PC-9 (cell line): ENCODE results near the gene IFT22.
"Not testable (repeated sequence)": the region's sequence is repeated elsewhere in the genome, so short reads cannot be mapped to it uniquely, and the experiment has no call there.

Experiments used
- EZH2 ChIP-seq: fragments of 200-600 bp; sonication (generic); IDR thresholded peaks from 2 replicates; pipeline ENCODE4 v1.8.0; 2017; ENCODE audit warnings: antibody characterized with exemption, low read depth
- TF ChIP-seq, protein P1 (sequence below): fragments of 200-600 bp; sonication (generic); conservative IDR thresholded peaks from 2 replicates; pipeline ENCODE4 v1.6.1; 2017; ENCODE audit warnings: mixed run types, antibody characterized with exemption, mild to moderate bottlenecking, moderate library complexity

DNA sequence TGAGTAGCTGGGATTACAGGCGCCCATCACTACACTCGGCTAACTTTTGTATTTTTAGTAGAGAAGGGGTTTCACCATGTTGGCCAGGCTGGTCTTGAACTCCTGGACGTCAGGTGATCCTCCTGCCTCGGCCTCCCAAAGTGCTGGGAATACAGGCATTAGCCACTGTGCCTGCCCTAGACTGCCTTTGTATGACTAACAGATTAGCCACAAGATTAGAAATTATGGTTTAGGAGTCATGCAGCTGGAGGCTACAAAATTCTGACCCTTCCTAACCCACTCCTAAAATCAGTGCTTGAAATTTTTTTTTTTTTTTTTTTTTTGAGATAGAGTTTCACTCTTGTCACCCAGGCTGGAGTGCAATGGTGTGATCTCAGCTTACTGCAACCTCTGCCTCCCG lies 29.0 kb downstream of the IFT22 start:
- TF ChIP-seq, protein P1, sequence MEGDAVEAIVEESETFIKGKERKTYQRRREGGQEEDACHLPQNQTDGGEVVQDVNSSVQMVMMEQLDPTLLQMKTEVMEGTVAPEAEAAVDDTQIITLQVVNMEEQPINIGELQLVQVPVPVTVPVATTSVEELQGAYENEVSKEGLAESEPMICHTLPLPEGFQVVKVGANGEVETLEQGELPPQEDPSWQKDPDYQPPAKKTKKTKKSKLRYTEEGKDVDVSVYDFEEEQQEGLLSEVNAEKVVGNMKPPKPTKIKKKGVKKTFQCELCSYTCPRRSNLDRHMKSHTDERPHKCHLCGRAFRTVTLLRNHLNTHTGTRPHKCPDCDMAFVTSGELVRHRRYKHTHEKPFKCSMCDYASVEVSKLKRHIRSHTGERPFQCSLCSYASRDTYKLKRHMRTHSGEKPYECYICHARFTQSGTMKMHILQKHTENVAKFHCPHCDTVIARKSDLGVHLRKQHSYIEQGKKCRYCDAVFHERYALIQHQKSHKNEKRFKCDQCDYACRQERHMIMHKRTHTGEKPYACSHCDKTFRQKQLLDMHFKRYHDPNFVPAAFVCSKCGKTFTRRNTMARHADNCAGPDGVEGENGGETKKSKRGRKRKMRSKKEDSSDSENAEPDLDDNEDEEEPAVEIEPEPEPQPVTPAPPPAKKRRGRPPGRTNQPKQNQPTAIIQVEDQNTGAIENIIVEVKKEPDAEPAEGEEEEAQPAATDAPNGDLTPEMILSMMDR = not testable (repeated sequence)
- not testable (repeated sequence) for TF ChIP-seq EZH2
